Neural progenitor cell (in vitro differentiated cells): Measurements from ENCODE around the gene FHAD1. TPM values are rescaled to one million over a fixed set of nuclear protein-coding genes. Genes with fewer than 3 reads are reported as not detected.

ENCODE experiments used
- DNase-seq: peaks from one replicate; pipeline ENCODE4 v3.0.0-alpha.2; 2016; ENCODE audit warnings: low spot score
- H2AFZ ChIP-seq: fragments of 200-600 bp; sonication (generic); replicated peaks from 2 replicates; pipeline ENCODE4 v1.6.1; 2016; ENCODE audit warnings: antibody characterized with exemption
- H3F3A ChIP-seq: fragments of 200-600 bp; sonication (generic); 2 replicates; pipeline ENCODE4 v1.6.1; 2016; ENCODE audit warnings: antibody characterized with exemption, low read depth
- H3K27ac ChIP-seq: fragments of 200-600 bp; sonication (generic); 2 replicates; pipeline ENCODE4 v1.5.1; 2016; ENCODE audit warnings: mild to moderate bottlenecking
- H3K27me3 ChIP-seq: fragments of 200-600 bp; sonication (generic); 2 replicates; pipeline ENCODE4 v1.6.1; 2016; ENCODE audit warnings: mild to moderate bottlenecking, moderate library complexity
- H3K36me3 ChIP-seq: fragments of 200-600 bp; sonication (generic); 2 replicates; pipeline ENCODE4 v1.5.1; 2016
- H3K4me1 ChIP-seq: fragments of 200-600 bp; sonication (generic); 2 replicates; pipeline ENCODE4 v1.6.1; 2016; ENCODE audit warnings: mixed run types
- H3K4me2 ChIP-seq: fragments of 200-600 bp; sonication (generic); 2 replicates; pipeline ENCODE4 v1.6.1; 2016
- H3K4me3 ChIP-seq: fragments of 200-600 bp; sonication (generic); 2 replicates; pipeline ENCODE4 v1.5.1; 2016
- H3K79me2 ChIP-seq: fragments of 200-600 bp; sonication (generic); 2 replicates; pipeline ENCODE4 v1.6.1; 2016; ENCODE audit warnings: low read depth
- H3K9ac ChIP-seq: fragments of 200-600 bp; sonication (generic); 2 replicates; pipeline ENCODE4 v1.6.1; 2016
- H3K9me3 ChIP-seq: fragments of 200-600 bp; sonication (generic); 2 replicates; pipeline ENCODE4 v1.5.1; 2016; ENCODE audit warnings: low read depth
- H4K20me1 ChIP-seq: fragments of 200-600 bp; sonication (generic); 2 replicates; pipeline ENCODE4 v1.6.1; 2016; ENCODE audit warnings: low read depth
- H3K27ac Mint-ChIP-seq: 3 replicates; pipeline ENCODE4 v1.8.0; 2021; ENCODE audit warnings: mixed read lengths
- H3K27me3 Mint-ChIP-seq: 2 replicates; pipeline ENCODE4 v1.8.0; 2022; ENCODE audit warnings: low read depth, mild to moderate bottlenecking, inconsistent platforms, moderate library complexity, mixed read lengths; ENCODE audit not compliant: insufficient read depth
- H3K36me3 Mint-ChIP-seq: 3 replicates; pipeline ENCODE4 v1.8.0; 2021; ENCODE audit warnings: mixed read lengths
- H3K4me1 Mint-ChIP-seq: 3 replicates; pipeline ENCODE4 v1.8.0; 2021; ENCODE audit warnings: mixed read lengths
- H3K4me3 Mint-ChIP-seq: 3 replicates; pipeline ENCODE4 v1.8.0; 2021; ENCODE audit warnings: mild to moderate bottlenecking, moderate library complexity, mixed read lengths
- H3K9me3 Mint-ChIP-seq: 3 replicates; pipeline ENCODE4 v1.8.0; 2020; ENCODE audit warnings: mixed read lengths
- EZH2 ChIP-seq: fragments of 200-600 bp; sonication (generic); IDR thresholded peaks from 2 replicates; pipeline ENCODE4 v1.6.1; 2017; ENCODE audit warnings: antibody characterized with exemption, mild to moderate bottlenecking, moderate library complexity
- EZH2phosphoT487 ChIP-seq: fragments of 200-600 bp; sonication (generic); IDR thresholded peaks from 2 replicates; pipeline ENCODE4 v1.6.1; 2017; ENCODE audit warnings: antibody characterized with exemption
- total RNA-seq: library from RNA; depleted of rRNA; stranded (reverse); fragments of >200 nt; gene quantifications from 2 replicates; pipeline ENCODE4 v1.2.3, GENCODE V29; 2015; ENCODE audit warnings: low replicate concordance
- TF ChIP-seq, protein P1 (sequence below): fragments of 200-600 bp; sonication (generic); IDR thresholded peaks from 2 replicates; pipeline ENCODE4 v1.5.1; 2017; ENCODE audit warnings: antibody characterized with exemption, mild to moderate bottlenecking

FHAD1 gene
- total RNA-seq, 1 donor from 2014 or later = 9.1 TPM

DNA sequence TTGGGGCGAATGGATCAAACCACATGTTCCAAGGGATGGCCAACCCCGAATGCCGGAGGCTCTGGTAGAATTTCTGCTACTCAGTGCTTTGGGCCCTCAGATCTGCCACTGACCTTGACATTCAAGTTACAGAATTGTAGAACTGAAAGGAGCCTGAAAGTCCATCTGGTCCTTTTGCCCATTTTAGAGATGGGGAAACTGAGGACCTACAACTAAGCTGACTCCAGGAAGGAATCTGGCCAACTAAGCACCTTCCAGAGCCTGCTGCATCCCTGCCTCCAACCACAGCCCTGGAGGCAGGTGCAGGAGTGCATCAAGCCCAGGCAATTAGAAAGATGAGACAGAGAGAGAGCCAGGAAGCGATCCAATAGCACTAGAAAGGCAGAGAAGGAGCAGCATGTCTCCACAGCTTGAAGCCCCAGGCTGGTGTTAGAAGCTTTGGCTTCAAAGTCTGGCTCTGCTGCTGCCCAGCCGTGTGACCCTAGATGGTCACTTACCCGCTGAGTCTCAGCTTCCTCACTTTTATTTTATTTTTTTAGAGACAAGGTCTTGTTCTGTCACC, 189.9 kb downstream of the FHAD1 start:
- H3K9me3 Mint-ChIP-seq = no peaks in the 10 kb centered on the region
- no peak overlapping the region for H3K4me3 ChIP-seq
- H3K27ac ChIP-seq = no peak overlapping the region
- no peak for DNase-seq
- H3K9ac ChIP-seq = no peak overlapping the region
- H3K27me3 ChIP-seq = no peaks in the 10 kb centered on the region
- H3K4me1 Mint-ChIP-seq = peaks cover 12% of the 10 kb centered on the region
- H3K4me1 ChIP-seq = no peaks in the 10 kb centered on the region
- no peaks in the 10 kb centered on the region for H4K20me1 ChIP-seq
- H3K36me3 ChIP-seq = no peaks in the 10 kb centered on the region
- no peaks in the 10 kb centered on the region for H3K79me2 ChIP-seq
- H3K27me3 Mint-ChIP-seq = peaks cover 7% of the 10 kb centered on the region
- no peak overlapping the region for H3K4me2 ChIP-seq
- peak overlapping the region; percentile 28 for H3K27ac Mint-ChIP-seq
- no peaks in the 10 kb centered on the region for H3K36me3 Mint-ChIP-seq
- H2AFZ ChIP-seq = no peak overlapping the region
- H3K9me3 ChIP-seq = no peaks in the 10 kb centered on the region
- no peak overlapping the region for H3K4me3 Mint-ChIP-seq
- H3F3A ChIP-seq = no peaks in the 10 kb centered on the region
- TF ChIP-seq, protein P1, sequence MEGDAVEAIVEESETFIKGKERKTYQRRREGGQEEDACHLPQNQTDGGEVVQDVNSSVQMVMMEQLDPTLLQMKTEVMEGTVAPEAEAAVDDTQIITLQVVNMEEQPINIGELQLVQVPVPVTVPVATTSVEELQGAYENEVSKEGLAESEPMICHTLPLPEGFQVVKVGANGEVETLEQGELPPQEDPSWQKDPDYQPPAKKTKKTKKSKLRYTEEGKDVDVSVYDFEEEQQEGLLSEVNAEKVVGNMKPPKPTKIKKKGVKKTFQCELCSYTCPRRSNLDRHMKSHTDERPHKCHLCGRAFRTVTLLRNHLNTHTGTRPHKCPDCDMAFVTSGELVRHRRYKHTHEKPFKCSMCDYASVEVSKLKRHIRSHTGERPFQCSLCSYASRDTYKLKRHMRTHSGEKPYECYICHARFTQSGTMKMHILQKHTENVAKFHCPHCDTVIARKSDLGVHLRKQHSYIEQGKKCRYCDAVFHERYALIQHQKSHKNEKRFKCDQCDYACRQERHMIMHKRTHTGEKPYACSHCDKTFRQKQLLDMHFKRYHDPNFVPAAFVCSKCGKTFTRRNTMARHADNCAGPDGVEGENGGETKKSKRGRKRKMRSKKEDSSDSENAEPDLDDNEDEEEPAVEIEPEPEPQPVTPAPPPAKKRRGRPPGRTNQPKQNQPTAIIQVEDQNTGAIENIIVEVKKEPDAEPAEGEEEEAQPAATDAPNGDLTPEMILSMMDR = no peak
- no peak for TF ChIP-seq EZH2
- no peak for TF ChIP-seq EZH2phosphoT487

DNA sequence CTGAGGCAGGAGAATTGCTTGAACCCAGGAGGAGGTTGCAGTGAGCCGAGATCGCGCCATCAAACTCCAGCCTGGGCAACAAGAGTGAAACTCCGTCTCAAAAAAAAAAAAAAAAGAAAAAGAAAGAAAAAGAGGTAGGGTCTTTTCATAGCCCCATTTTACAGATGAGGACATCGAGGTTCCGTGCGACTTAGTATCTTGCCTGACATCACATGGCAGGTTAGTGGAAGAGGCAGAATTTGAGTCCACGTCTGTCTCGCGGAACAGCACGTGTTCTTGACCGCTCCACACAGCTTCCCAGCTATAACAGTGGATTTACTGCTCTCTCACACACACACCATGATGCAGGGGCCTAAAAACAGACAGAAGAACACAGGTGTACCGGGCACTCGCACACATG, 192.3 kb downstream of the FHAD1 start:
- Histone ChIP-seq H3K4me2 (no peak overlapping the region), H3K79me2 (no peaks in the 10 kb centered on the region), H3K4me3 (no peak overlapping the region), H3F3A (no peaks in the 10 kb centered on the region), H3K36me3 (no peaks in the 10 kb centered on the region), H3K4me1 (no peaks in the 10 kb centered on the region), H3K9ac (no peak overlapping the region), H3K27ac (no peak overlapping the region), H3K27me3 (no peaks in the 10 kb centered on the region), H4K20me1 (no peaks in the 10 kb centered on the region), H3K9me3 (no peaks in the 10 kb centered on the region), H2AFZ (no peak overlapping the region)
- no peak for DNase-seq
- H3K4me1 Mint-ChIP-seq = peaks cover 5% of the 10 kb centered on the region
- TF ChIP-seq, protein P1 = no peak
- TF ChIP-seq EZH2 (no peak), EZH2phosphoT487 (no peak)
- H3K27me3 Mint-ChIP-seq = peaks cover 7% of the 10 kb centered on the region
- no peak overlapping the region for H3K4me3 Mint-ChIP-seq
- H3K9me3 Mint-ChIP-seq = no peaks in the 10 kb centered on the region
- H3K36me3 Mint-ChIP-seq = no peaks in the 10 kb centered on the region
- no peak overlapping the region for H3K27ac Mint-ChIP-seq

DNA sequence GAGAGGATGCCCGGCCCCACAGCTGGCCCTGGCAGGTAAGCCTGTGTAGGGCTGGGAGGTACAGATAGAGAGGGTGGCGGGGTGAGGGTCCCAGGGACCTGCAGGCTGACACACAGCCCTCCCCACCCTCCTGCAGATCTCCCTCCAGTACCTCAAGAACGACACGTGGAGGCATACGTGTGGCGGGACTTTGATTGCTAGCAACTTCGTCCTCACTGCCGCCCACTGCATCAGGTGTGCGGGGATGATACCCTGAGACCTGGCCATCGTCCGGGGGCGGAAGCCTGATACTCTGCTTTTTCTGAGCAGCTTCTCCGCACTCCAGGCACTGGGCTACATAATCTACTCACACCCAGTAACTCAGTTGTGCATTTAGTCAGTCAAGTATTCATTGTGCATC, 193.3 kb downstream of the FHAD1 start:
- no peak overlapping the region for H3K4me3 ChIP-seq
- peaks cover 10% of the 10 kb centered on the region for H3K27me3 Mint-ChIP-seq
- H3K4me1 Mint-ChIP-seq = peaks cover 7% of the 10 kb centered on the region
- no peaks in the 10 kb centered on the region for H3K9me3 ChIP-seq
- no peak overlapping the region for H3K4me3 Mint-ChIP-seq
- H3K4me1 ChIP-seq = no peaks in the 10 kb centered on the region
- no peak overlapping the region for H2AFZ ChIP-seq
- no peak overlapping the region for H3K27ac ChIP-seq
- H3F3A ChIP-seq = no peaks in the 10 kb centered on the region
- H3K79me2 ChIP-seq = no peaks in the 10 kb centered on the region
- H3K27ac Mint-ChIP-seq = no peak overlapping the region
- no peaks in the 10 kb centered on the region for H3K36me3 ChIP-seq
- no peak overlapping the region for H3K9ac ChIP-seq
- H3K9me3 Mint-ChIP-seq = no peaks in the 10 kb centered on the region
- TF ChIP-seq, protein P1 = no peak
- TF ChIP-seq EZH2 = no peak
- no peak for TF ChIP-seq EZH2phosphoT487
- no peak overlapping the region for H3K4me2 ChIP-seq
- no peaks in the 10 kb centered on the region for H4K20me1 ChIP-seq
- H3K27me3 ChIP-seq = no peaks in the 10 kb centered on the region
- DNase-seq = no peak
- H3K36me3 Mint-ChIP-seq = no peaks in the 10 kb centered on the region
